Psoas muscle (tissue), 8 donors: Measurements from ENCODE around the gene KIF6. TPM values are rescaled to one million over a fixed set of nuclear protein-coding genes. Genes with fewer than 3 reads are reported as not detected.

ENCODE experiments used
- ATAC-seq, 4 donors: fragments of 200-7000 bp; cut with Tn5 transposase; one replicate each; pipeline ENCODE4 v1.9.1; 2020; ENCODE audit warnings: moderate library complexity in 3 of 4, mild to moderate bottlenecking in 2 of 4
- DNase-seq, 2 donors: peaks; one replicate each; pipeline ENCODE4 v3.0.0-alpha.2; 2020
- H3K27ac ChIP-seq: fragments of 200-600 bp; one replicate; pipeline ENCODE4 v1.8.0; 2022
- H3K27me3 ChIP-seq, 3 donors: fragments of 200-600 bp in 1 of 3; one replicate each; pipeline versions ENCODE4 v1.6.1 to v1.8.0; 2013 to 2022; ENCODE audit warnings: low read length in 2 of 3, mild to moderate bottlenecking in 2 of 3, moderate library complexity in 1 of 3; ENCODE audit not compliant: insufficient read depth in 3 of 3
- H3K36me3 ChIP-seq, 2 donors: fragments of 200-600 bp in 1 of 2; one replicate each; pipeline versions ENCODE4 v1.6.1 to v1.8.0; 2013 to 2022; ENCODE audit warnings: low read depth in 1 of 2, mild to moderate bottlenecking in 1 of 2, moderate library complexity in 1 of 2; ENCODE audit not compliant: insufficient read depth in 1 of 2
- H3K4me1 ChIP-seq: fragments of 200-600 bp; one replicate; pipeline ENCODE4 v1.8.0; 2022
- H3K4me3 ChIP-seq: fragments of 200-600 bp; one replicate; pipeline ENCODE4 v1.8.0; 2022; ENCODE audit warnings: mild to moderate bottlenecking
- H3K9me3 ChIP-seq: fragments of 200-600 bp; one replicate; pipeline ENCODE4 v1.8.0; 2022
- WGBS, 3 donors: extraction: QIAGEN DNeasy Blood & Tissue Kit; methylation state at CpG; one replicate each; pipeline versions ENCODE4 v1.1.6 to v1.1.7; 2013; 5-methylcytosine and 5-hydroxymethylcytosine counted together
- intact Hi-C, 2 donors: fragments of 100-400 bp; cut with DNase I; formaldehyde crosslinking; loops; one replicate each; pipeline versions ENCODE4 v1.11.0 to v1.14.2; 2022
- polyA plus RNA-seq, 3 donors: library from polyadenylated mRNA; stranded (reverse); fragments of 200-250 nt; gene quantifications; one replicate each; pipeline ENCODE4 v1.2.3, GENCODE V29; 2013
- total RNA-seq, 4 donors: library from RNA; stranded (reverse); fragmentation: NEBNext Ultra II Directional in 2 of 4; extraction: Animal tissue kit (Norgen Biotek cat#: 25700) in 2 of 4; gene quantifications; one replicate each; pipeline versions ENCODE4 v1.2.1 to v1.2.4, GENCODE V29; 2021 to 2023
- TF ChIP-seq, protein P1 (sequence below): fragments of 200-600 bp; IDR thresholded peaks from one replicate; pipeline ENCODE4 v1.8.0; 2022; ENCODE audit warnings: antibody characterized with exemption
- donor health status: healthy with polysubstance abuse.
- donor health status: DM: no; HTN: no; CAD: no; lungs with moderate emphysema.
- donor health status: Bipolar disorder and iron deficiency.
- donor health status: healthy.
- donor health status: DM: yes; HTN: yes; CAD: no.
- donor health status: DM: no; HTN: no; CAD: no.
- donor health status: DM: no; HTN: no; CAD: no.
- donor health status: DM: yes; HTN: yes; CAD: no.

Gene KIF6
- total and polyA plus RNA-seq, 7 donors: 0.03 to 0.17 (median 0.09) TPM; not detected in 2

DNA sequence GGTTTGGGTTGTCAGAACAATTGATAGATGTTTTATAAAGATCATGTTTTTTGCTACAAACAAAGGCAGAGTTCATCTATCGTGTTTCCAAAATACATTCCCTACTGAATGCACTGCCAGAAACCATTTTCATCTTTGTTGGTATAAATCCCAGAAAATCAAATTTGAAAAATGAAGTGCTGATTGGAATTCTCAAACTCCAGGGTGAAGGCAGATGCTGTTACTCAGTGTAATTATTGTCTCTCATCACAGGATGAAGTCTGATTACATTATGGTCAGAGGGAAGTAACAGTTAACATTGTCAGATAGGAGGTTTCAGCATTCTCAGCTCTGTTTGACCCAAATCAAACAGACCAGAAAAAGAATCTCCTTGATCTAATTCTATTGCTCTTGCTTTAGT lies 204.3 kb downstream of the KIF6 start:
- TF ChIP-seq, protein P1, sequence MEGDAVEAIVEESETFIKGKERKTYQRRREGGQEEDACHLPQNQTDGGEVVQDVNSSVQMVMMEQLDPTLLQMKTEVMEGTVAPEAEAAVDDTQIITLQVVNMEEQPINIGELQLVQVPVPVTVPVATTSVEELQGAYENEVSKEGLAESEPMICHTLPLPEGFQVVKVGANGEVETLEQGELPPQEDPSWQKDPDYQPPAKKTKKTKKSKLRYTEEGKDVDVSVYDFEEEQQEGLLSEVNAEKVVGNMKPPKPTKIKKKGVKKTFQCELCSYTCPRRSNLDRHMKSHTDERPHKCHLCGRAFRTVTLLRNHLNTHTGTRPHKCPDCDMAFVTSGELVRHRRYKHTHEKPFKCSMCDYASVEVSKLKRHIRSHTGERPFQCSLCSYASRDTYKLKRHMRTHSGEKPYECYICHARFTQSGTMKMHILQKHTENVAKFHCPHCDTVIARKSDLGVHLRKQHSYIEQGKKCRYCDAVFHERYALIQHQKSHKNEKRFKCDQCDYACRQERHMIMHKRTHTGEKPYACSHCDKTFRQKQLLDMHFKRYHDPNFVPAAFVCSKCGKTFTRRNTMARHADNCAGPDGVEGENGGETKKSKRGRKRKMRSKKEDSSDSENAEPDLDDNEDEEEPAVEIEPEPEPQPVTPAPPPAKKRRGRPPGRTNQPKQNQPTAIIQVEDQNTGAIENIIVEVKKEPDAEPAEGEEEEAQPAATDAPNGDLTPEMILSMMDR: no peak
- intact Hi-C loops: no loop called here
- WGBS, 3 donors: 45 to 79% (median 60%) methylated on average over 1 of the region's 1 CpG
- ATAC-seq (no peak), DNase-seq (no peak)
- Histone ChIP-seq H3K36me3 (no peaks in the 10 kb centered on the region), H3K9me3 (no peaks in the 10 kb centered on the region), H3K27me3 (peaks cover 0 to 6% (median 0%) of the 10 kb centered on the region in 3 donors), H3K27ac (no peak overlapping the region), H3K4me1 (no peaks in the 10 kb centered on the region), H3K4me3 (no peak overlapping the region)

DNA sequence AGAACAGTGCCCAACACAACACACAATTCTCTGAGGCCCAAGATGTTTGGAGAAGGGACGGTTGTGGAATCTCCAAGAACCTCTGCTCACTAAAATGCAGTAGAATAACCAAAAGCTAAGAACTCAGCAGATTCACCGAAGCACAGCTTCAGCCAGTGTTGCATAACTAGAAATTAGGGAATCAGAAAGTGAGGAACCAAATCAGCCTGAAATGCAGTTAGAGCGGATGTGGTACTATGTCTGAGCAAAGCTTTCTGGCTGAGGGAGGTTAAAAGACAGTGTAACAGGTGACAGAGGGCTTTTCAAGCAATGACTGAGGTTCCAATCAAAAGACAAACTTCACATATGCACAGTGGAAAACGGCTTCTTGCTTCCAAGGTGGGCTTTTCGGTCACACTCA lies 204.8 kb downstream of the KIF6 start:
- Histone ChIP-seq H3K36me3 (no peaks in the 10 kb centered on the region), H3K4me1 (no peaks in the 10 kb centered on the region), H3K27me3 (peaks cover 0 to 6% (median 0%) of the 10 kb centered on the region in 3 donors), H3K4me3 (no peak overlapping the region), H3K27ac (no peak overlapping the region), H3K9me3 (no peaks in the 10 kb centered on the region)
- ATAC-seq (no peak), DNase-seq (no peak)
- 76 to 82% (median 78%) methylated on average over 5 of the region's 5 CpGs for WGBS, 3 donors
- TF ChIP-seq, protein P1: no peak
- intact Hi-C loops: no loop called here

DNA sequence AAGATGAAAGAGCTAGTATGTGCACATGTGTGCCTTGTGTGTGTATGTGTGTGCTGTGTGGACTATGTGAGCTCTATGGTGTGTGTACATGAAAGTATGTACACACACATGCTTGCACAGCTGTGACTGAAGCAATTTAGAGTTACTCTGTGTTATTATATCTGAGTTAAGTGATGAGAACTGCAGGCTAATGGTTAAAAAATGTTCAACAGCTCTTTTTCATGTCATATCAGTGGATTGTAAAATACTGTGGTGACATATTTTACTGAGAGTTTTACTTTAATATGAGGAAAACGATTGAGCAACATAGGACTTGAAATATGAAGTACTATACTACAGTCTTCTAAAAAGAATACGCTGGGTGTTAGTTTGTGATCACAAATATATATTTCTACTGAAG lies 207.0 kb downstream of the KIF6 start:
- Histone ChIP-seq H3K27ac (no peak overlapping the region), H3K36me3 (no peaks in the 10 kb centered on the region), H3K9me3 (no peaks in the 10 kb centered on the region), H3K4me3 (no peak overlapping the region), H3K4me1 (no peaks in the 10 kb centered on the region), H3K27me3 (peaks cover 0 to 6% (median 0%) of the 10 kb centered on the region in 3 donors)
- ATAC-seq: no peak
- 75 to 79% (median 78%) methylated on average over 2 of the region's 2 CpGs for whole genome bisulfite sequencing, 3 donors
- intact Hi-C loops: no loop called here
- no peak for DNase-seq
- TF ChIP-seq, protein P1: no peak

DNA sequence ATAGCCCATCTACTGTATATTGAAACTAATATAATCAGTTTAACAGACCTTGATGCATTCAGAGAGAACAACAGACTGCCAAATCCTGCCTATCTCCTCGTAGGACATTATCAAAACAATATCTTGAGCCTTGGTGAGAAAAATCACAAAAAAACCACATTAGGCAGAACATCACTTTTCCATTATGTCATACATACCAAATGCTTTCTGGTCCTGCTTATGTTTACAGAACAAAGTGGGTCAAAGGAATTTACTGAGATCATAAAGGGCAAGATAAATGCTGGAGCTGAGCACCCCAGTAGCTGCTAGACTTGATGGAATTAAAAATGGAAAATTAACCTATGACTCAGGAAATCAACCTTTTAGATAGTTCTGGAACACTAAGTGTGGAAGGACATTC lies 207.5 kb downstream of the KIF6 start:
- Histone ChIP-seq H3K4me3 (no peak overlapping the region), H3K4me1 (no peaks in the 10 kb centered on the region), H3K9me3 (no peaks in the 10 kb centered on the region), H3K27ac (no peak overlapping the region), H3K36me3 (no peaks in the 10 kb centered on the region), H3K27me3 (peaks cover 0 to 5% (median 0%) of the 10 kb centered on the region in 3 donors)
- WGBS, 3 donors: 39 to 67% (median 59%) methylated on average over 1 of the region's 1 CpG
- TF ChIP-seq, protein P1: no peak
- intact Hi-C loops: no loop called here
- ATAC-seq: no peak
- no peak for DNase-seq

DNA sequence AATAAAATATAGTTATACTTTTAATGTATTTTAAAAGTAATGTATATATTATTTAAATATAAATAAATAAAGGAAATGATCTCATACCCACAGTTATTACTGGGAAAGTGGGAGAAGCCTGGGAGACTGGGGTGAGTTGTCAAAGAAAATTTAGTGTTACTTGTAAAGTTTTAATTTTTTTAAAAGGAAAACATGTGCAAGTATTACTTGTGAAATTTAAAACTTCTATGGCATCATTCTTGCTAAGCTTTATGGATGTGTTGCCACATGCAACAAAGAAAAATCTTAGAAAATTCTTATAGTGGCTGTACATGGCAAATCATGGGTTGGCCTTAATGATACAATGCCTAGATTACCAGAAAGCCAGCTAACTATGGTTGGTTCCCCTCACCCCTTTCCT lies 208.7 kb downstream of the KIF6 start:
- intact Hi-C loops: no loop called here

More for the DNA sequence above, 208.7 kb downstream of the KIF6 start:
- ATAC-seq: no peak
- no peak overlapping the region for H3K27ac ChIP-seq
- H3K4me3 ChIP-seq: no peak overlapping the region
- no peaks in the 10 kb centered on the region for H3K36me3 ChIP-seq
- no peaks in the 10 kb centered on the region for H3K4me1 ChIP-seq
- no peaks in the 10 kb centered on the region for H3K27me3 ChIP-seq
- DNase-seq: no peak
- H3K9me3 ChIP-seq: no peaks in the 10 kb centered on the region
- TF ChIP-seq, protein P1: no peak
